Natural killer cell (primary cell): ENCODE measurements around the gene RIPOR2. TPM values are rescaled to one million over a fixed set of nuclear protein-coding genes. Genes with fewer than 3 reads are reported as not detected.
A peak's percentile ranks its signal among the peaks of the same experiment; 100 is the strongest.

Experiments used
- ATAC-seq, 3 donors: fragments of 150-1000 bp in 2 of 3; fragments of 200-7000 bp in 1 of 3; cut with Tn5 transposase; 1 replicate in 1 of 3; 2 replicates in 2 of 3; pipeline ENCODE4 v1.10.0; 2021; ENCODE audit warnings: mild to moderate bottlenecking in 2 of 3, moderate library complexity in 2 of 3
- DNase-seq, 2 donors: peaks; one replicate each; pipeline versions ENCODE4 v3.0.0 to v3.0.0-alpha.2; 2013 to 2021; ENCODE audit warnings: mixed read lengths in 1 of 2
- H3K27ac ChIP-seq: one replicate; pipeline ENCODE4 v1.5.1; 2013; ENCODE audit warnings: mild to moderate bottlenecking, low read length
- H3K27me3 ChIP-seq: one replicate; pipeline ENCODE4 v1.6.1; 2013; ENCODE audit warnings: low read length; ENCODE audit not compliant: control insufficient read depth, insufficient read depth
- H3K36me3 ChIP-seq: one replicate; pipeline ENCODE4 v1.6.1; 2013; ENCODE audit warnings: low read length; ENCODE audit not compliant: control insufficient read depth, insufficient read depth
- H3K4me1 ChIP-seq: one replicate; pipeline ENCODE4 v1.6.1; 2013; ENCODE audit warnings: low read length; ENCODE audit not compliant: control insufficient read depth, insufficient read depth
- H3K4me3 ChIP-seq: one replicate; pipeline ENCODE4 v1.5.1; 2013; ENCODE audit warnings: low read length
- H3K9me3 ChIP-seq: one replicate; pipeline ENCODE4 v1.6.1; 2013; ENCODE audit warnings: low read length; ENCODE audit not compliant: control insufficient read depth, insufficient read depth
- H3K27ac Mint-ChIP-seq, 2 donors: one replicate each; pipeline ENCODE4 v1.8.0; 2022; ENCODE audit warnings: mild to moderate bottlenecking in 2 of 2, mixed read lengths in 2 of 2, moderate library complexity in 1 of 2
- H3K27me3 Mint-ChIP-seq, 2 donors: one replicate each; pipeline ENCODE4 v1.8.0; 2022; ENCODE audit warnings: low read depth in 2 of 2, mixed read lengths in 2 of 2
- H3K36me3 Mint-ChIP-seq: one replicate; pipeline ENCODE4 v1.8.0; 2022; ENCODE audit warnings: mixed read lengths
- H3K4me1 Mint-ChIP-seq, 2 donors: one replicate each; pipeline ENCODE4 v1.8.0; 2022; ENCODE audit warnings: mixed read lengths in 2 of 2
- H3K4me3 Mint-ChIP-seq: one replicate; pipeline ENCODE4 v1.8.0; 2022; ENCODE audit warnings: mild to moderate bottlenecking, moderate library complexity, mixed read lengths
- H3K9me3 Mint-ChIP-seq, 2 donors: one replicate each; pipeline ENCODE4 v1.8.0; 2022; ENCODE audit warnings: mixed read lengths in 2 of 2
- CTCF ChIP-seq: fragments of 200-600 bp; IDR thresholded peaks from one replicate; pipeline ENCODE4 v1.8.0; 2022; ENCODE audit warnings: antibody characterized with exemption
- WGBS: methylation state at CpG from one replicate; pipeline ENCODE4 v1.1.7; 2013; ENCODE audit warnings: missing lambda C conversion rate; ENCODE audit not compliant: insufficient coverage; 5-methylcytosine and 5-hydroxymethylcytosine counted together
- intact Hi-C: fragments of 100-400 bp; cut with micrococcal nuclease; formaldehyde crosslinking; loops from one replicate; pipeline ENCODE4 v1.14.2; 2022
- total RNA-seq, 4 donors: library from RNA; stranded (reverse); fragments of 120-200 nt in 1 of 4; gene quantifications; one replicate each; pipeline versions ENCODE4 v1.2.3 to v1.2.4, GENCODE V29; 2013 to 2022

RIPOR2 gene
- total RNA-seq, 3 donors from 2014 or later (not counting 1 experiment from before 2014, with no cell fraction given), result 234 to 312 (median 299) TPM

- Histone ChIP-seq H3K27me3 (no peaks in the 10 kb centered on the region), H3K4me1 (peaks cover 45% of the 10 kb centered on the region), H3K9me3 (no peaks in the 10 kb centered on the region), H3K4me3 (no peak overlapping the region), H3K27ac (peak overlapping the region; percentile 45), H3K36me3 (peaks cover 90% of the 10 kb centered on the region)
- H3K36me3 Mint-ChIP-seq, result peaks cover 30% of the 10 kb centered on the region
- WGBS, result 44% methylated on average over 18 of the region's 19 CpGs
- DNase-seq (peak; percentile 48 to 92), ATAC-seq (peak; percentile 77 to 84 (median 83))
- no peaks in the 10 kb centered on the region for H3K9me3 Mint-ChIP-seq
- peak; percentile 84 for TF ChIP-seq CTCF
- intact Hi-C loops, result loop anchor here (1.0 to 5.0 kb wide), 5 partner anchors 57 to 215 kb away; no protein-coding TSS in a partner anchor
- peak overlapping the region; percentile 93 to 95 for H3K27ac Mint-ChIP-seq
- peaks cover 50 to 59% of the 10 kb centered on the region in 2 donors for H3K4me1 Mint-ChIP-seq
- no peaks in the 10 kb centered on the region for H3K27me3 Mint-ChIP-seq
- peak overlapping the region; percentile 49 for H3K4me3 Mint-ChIP-seq
These were observed 80.1 kb downstream of the RIPOR2 start for GRCh38 chr6:24855395-24856245.

GRCh38 chr6:24854077-24854666, 81.6 kb downstream of the RIPOR2 start:
- ATAC-seq, result no peak
- no peak overlapping the region for H3K4me3 ChIP-seq

GRCh38 chr6:24851086-24851485, 84.7 kb downstream of the RIPOR2 start:
- peaks cover 33% of the 10 kb centered on the region for H3K36me3 Mint-ChIP-seq
- peaks cover 26% of the 10 kb centered on the region in 2 donors for H3K4me1 Mint-ChIP-seq
- DNase-seq, result no peak
- peaks cover 7% of the 10 kb centered on the region for H3K4me1 ChIP-seq
- peak overlapping the region; percentile 12 for H3K27ac ChIP-seq
- WGBS, result 98% methylated on average over 2 of the region's 2 CpGs
- H3K27me3 Mint-ChIP-seq, result no peaks in the 10 kb centered on the region
- intact Hi-C loops, result no loop called here
- no peaks in the 10 kb centered on the region for H3K9me3 Mint-ChIP-seq
- H3K36me3 ChIP-seq, result peaks cover 91% of the 10 kb centered on the region
- no peak overlapping the region for H3K4me3 ChIP-seq
- no peak for TF ChIP-seq CTCF
- no peaks in the 10 kb centered on the region for H3K27me3 ChIP-seq
- no peak for ATAC-seq
- peak overlapping the region; percentile 66 to 81 for H3K27ac Mint-ChIP-seq
- H3K4me3 Mint-ChIP-seq, result no peak overlapping the region
- H3K9me3 ChIP-seq, result no peaks in the 10 kb centered on the region

More at GRCh38 chr6:24854077-24854666, 81.6 kb downstream of the RIPOR2 start:
- no peak overlapping the region for H3K4me3 Mint-ChIP-seq
- Histone ChIP-seq H3K4me1 (peaks cover 38% of the 10 kb centered on the region), H3K27ac (no peak overlapping the region), H3K36me3 (peaks cover 90% of the 10 kb centered on the region), H3K9me3 (no peaks in the 10 kb centered on the region), H3K27me3 (no peaks in the 10 kb centered on the region)
- peaks cover 42 to 45% of the 10 kb centered on the region in 2 donors for H3K4me1 Mint-ChIP-seq
- H3K9me3 Mint-ChIP-seq, result no peaks in the 10 kb centered on the region
- no peak for DNase-seq
- peaks cover 28% of the 10 kb centered on the region for H3K36me3 Mint-ChIP-seq
- intact Hi-C loops, result no loop called here
- no peaks in the 10 kb centered on the region for H3K27me3 Mint-ChIP-seq
- no peak for TF ChIP-seq CTCF
- WGBS, result 72% methylated on average over 3 of the region's 3 CpGs
- H3K27ac Mint-ChIP-seq, result peak overlapping the region; percentile 83 to 95
